OCI-LY7 (cell line): ENCODE results near the gene MOBP.

ENCODE experiments used
- EZH2phosphoT487 ChIP-seq: fragments of 200-600 bp; sonication (generic); IDR thresholded peaks from 2 replicates; pipeline ENCODE4 v1.6.1; 2018; ENCODE audit warnings: low read depth, borderline replicate concordance, mild to moderate bottlenecking, mixed run types, antibody characterized with exemption, low read length, moderate library complexity, mixed read lengths
- TF ChIP-seq, protein P1 (sequence below): fragments of 200-600 bp; sonication (generic); conservative IDR thresholded peaks from 2 replicates; pipeline ENCODE4 v1.5.1; 2014; ENCODE audit warnings: mild to moderate bottlenecking, antibody characterized with exemption, low read length, moderate library complexity, mixed read lengths

DNA sequence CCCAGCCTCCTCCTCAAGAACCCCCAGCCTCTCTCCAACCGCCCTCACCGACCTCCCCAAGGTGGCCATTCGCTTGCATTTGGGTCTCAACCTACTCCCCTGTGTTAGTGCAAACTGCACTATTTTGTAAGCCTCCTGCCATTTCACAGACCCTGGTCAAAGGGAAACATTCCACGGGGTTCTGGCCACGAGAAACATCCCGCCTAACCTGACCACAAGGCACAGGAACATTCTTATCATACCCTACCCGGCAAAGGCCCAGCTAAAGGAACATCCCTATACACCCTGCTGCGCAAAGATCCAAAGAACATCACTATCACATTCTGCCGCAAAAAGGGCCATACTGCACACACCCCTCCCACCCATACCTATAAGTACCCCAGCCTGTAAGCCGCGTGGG is 38.0 kb upstream of the MOBP start:
- TF ChIP-seq, protein P1, sequence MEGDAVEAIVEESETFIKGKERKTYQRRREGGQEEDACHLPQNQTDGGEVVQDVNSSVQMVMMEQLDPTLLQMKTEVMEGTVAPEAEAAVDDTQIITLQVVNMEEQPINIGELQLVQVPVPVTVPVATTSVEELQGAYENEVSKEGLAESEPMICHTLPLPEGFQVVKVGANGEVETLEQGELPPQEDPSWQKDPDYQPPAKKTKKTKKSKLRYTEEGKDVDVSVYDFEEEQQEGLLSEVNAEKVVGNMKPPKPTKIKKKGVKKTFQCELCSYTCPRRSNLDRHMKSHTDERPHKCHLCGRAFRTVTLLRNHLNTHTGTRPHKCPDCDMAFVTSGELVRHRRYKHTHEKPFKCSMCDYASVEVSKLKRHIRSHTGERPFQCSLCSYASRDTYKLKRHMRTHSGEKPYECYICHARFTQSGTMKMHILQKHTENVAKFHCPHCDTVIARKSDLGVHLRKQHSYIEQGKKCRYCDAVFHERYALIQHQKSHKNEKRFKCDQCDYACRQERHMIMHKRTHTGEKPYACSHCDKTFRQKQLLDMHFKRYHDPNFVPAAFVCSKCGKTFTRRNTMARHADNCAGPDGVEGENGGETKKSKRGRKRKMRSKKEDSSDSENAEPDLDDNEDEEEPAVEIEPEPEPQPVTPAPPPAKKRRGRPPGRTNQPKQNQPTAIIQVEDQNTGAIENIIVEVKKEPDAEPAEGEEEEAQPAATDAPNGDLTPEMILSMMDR = no peak
- no peak for TF ChIP-seq EZH2phosphoT487
